ENCODE data around the gene SPATA24. TPM values are rescaled to one million over a fixed set of nuclear protein-coding genes. Genes with fewer than 3 reads are reported as not detected.
"Not testable (repeated sequence)": the region's sequence is repeated elsewhere in the genome, so short reads cannot be mapped to it uniquely, and the experiment has no call there.

The SPATA24 gene
- total RNA-seq, 1 donor from 2014 or later: 3.7 TPM

- peaks cover 41% of the 10 kb centered on the region for H3K4me1 Mint-ChIP-seq (ENCODE audit: low read depth)
Measured at GRCh38 chr5:139445325-139446170, 41.7 kb upstream of the SPATA24 start.

GRCh38 chr5:139443831-139444453 is 40.1 kb upstream of the SPATA24 start:
- Mint-ChIP-seq H3K4me3 (ENCODE audit: unreplicated experiment) (no peak overlapping the region), H3K27me3 (ENCODE audit: low read depth) (no peaks in the 10 kb centered on the region), H3K4me1 (ENCODE audit: low read depth) (peaks cover 50% of the 10 kb centered on the region), H3K27ac (ENCODE audit: unreplicated experiment) (peak overlapping the region; percentile 62), H3K36me3 (ENCODE audit: low read depth) (no peaks in the 10 kb centered on the region), H3K9me3 (ENCODE audit: low read depth) (no peaks in the 10 kb centered on the region)
- no peak for DNase-seq (ENCODE audit: low spot score)
- TF ChIP-seq, protein P1, sequence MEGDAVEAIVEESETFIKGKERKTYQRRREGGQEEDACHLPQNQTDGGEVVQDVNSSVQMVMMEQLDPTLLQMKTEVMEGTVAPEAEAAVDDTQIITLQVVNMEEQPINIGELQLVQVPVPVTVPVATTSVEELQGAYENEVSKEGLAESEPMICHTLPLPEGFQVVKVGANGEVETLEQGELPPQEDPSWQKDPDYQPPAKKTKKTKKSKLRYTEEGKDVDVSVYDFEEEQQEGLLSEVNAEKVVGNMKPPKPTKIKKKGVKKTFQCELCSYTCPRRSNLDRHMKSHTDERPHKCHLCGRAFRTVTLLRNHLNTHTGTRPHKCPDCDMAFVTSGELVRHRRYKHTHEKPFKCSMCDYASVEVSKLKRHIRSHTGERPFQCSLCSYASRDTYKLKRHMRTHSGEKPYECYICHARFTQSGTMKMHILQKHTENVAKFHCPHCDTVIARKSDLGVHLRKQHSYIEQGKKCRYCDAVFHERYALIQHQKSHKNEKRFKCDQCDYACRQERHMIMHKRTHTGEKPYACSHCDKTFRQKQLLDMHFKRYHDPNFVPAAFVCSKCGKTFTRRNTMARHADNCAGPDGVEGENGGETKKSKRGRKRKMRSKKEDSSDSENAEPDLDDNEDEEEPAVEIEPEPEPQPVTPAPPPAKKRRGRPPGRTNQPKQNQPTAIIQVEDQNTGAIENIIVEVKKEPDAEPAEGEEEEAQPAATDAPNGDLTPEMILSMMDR (IDR thresholded peaks at IDR 0.05): no peak

More at GRCh38 chr5:139445325-139446170, 41.7 kb upstream of the SPATA24 start:
- H3K4me3 Mint-ChIP-seq (ENCODE audit: unreplicated experiment): no peak overlapping the region
- H3K27ac Mint-ChIP-seq (ENCODE audit: unreplicated experiment): peak overlapping the region; percentile 85
- H3K27me3 Mint-ChIP-seq (ENCODE audit: low read depth): no peaks in the 10 kb centered on the region
- no peaks in the 10 kb centered on the region for H3K36me3 Mint-ChIP-seq (ENCODE audit: low read depth)
- H3K9me3 Mint-ChIP-seq (ENCODE audit: low read depth): no peaks in the 10 kb centered on the region
- DNase-seq (ENCODE audit: low spot score): no peak
- TF ChIP-seq, protein P1 (IDR thresholded peaks at IDR 0.05): no peak

GRCh38 chr5:139440416-139440815 is 36.5 kb upstream of the SPATA24 start:
- H3K36me3 Mint-ChIP-seq (ENCODE audit: low read depth); H3K9me3 Mint-ChIP-seq (ENCODE audit: low read depth); H3K4me3 Mint-ChIP-seq (ENCODE audit: unreplicated experiment); H3K27ac Mint-ChIP-seq (ENCODE audit: unreplicated experiment); H3K27me3 Mint-ChIP-seq (ENCODE audit: low read depth); DNase-seq (ENCODE audit: low spot score): not testable (repeated sequence)
- peaks cover 35% of the 10 kb centered on the region for H3K4me1 Mint-ChIP-seq (ENCODE audit: low read depth)

GRCh38 chr5:139439013-139439903 is 35.4 kb upstream of the SPATA24 start, which contains the start of gene DNAJC18:
TSS of gene DNAJC18 (minus strand) at chr5:139439525. CDS start at chr5:139439445, 80 bp downstream.
- Mint-ChIP-seq H3K27ac (ENCODE audit: unreplicated experiment) (peak within 1 kb of the TSS; percentile 98), H3K9me3 (ENCODE audit: low read depth) (no peaks in the 10 kb centered on the region), H3K4me3 (ENCODE audit: unreplicated experiment) (peak within 1 kb of the TSS; percentile 99), H3K4me1 (ENCODE audit: low read depth) (peaks cover 25% of the 10 kb centered on the region), H3K36me3 (ENCODE audit: low read depth) (peaks cover 8% of the 10 kb centered on the region), H3K27me3 (ENCODE audit: low read depth) (no peaks in the 10 kb centered on the region)
- DNase-seq (ENCODE audit: low spot score): peak; percentile 96
- TF ChIP-seq, protein P1 (IDR thresholded peaks at IDR 0.05): no peak

GRCh38 chr5:139438707-139439012 is 34.8 kb upstream of the SPATA24 start:
- H3K9me3 Mint-ChIP-seq (ENCODE audit: low read depth): no peaks in the 10 kb centered on the region
- H3K36me3 Mint-ChIP-seq (ENCODE audit: low read depth): peaks cover 8% of the 10 kb centered on the region
- peaks cover 19% of the 10 kb centered on the region for H3K4me1 Mint-ChIP-seq (ENCODE audit: low read depth)
- H3K27ac Mint-ChIP-seq (ENCODE audit: unreplicated experiment): peak overlapping the region; percentile 49
- TF ChIP-seq, protein P1 (IDR thresholded peaks at IDR 0.05): no peak
- no peaks in the 10 kb centered on the region for H3K27me3 Mint-ChIP-seq (ENCODE audit: low read depth)
- no peak for DNase-seq (ENCODE audit: low spot score)
- peak overlapping the region; percentile 99 for H3K4me3 Mint-ChIP-seq (ENCODE audit: unreplicated experiment)

All from chondrocyte (in vitro differentiated cells).